K562 (cell line): Measurements from ENCODE around the gene CACNA1C. TPM values are rescaled to one million over a fixed set of nuclear protein-coding genes. Genes with fewer than 3 reads are reported as not detected.

Source experiments
- ATAC-seq: fragments of 200-7000 bp; cut with Tn5 transposase; 3 replicates; pipeline ENCODE4 v1.9.1; 2020; ENCODE audit warnings: moderate library complexity
- BruUV-seq: library from RNA; stranded (reverse); fragments of 400-500 nt; replicated peaks from 2 replicates; lab custom pipeline; 2021; lab: Mats Ljungman, UMichigan
- CTCF ChIA-PET: fragments of 300-600 bp; formaldehyde crosslinking; extraction: SDS; loops from one replicate; lab custom pipeline; 2021; ENCODE audit warnings: low intra/inter-chr PET ratio; lab: Yijun Ruan, JAX
- POLR2A ChIA-PET: fragments of 300-600, 350-650 bp; sonication (Branson Sonifier 250); formaldehyde crosslinking; extraction: SDS; loops from one replicate; lab custom pipeline; 2021; ENCODE audit warnings: antibody characterized with exemption, inconsistent platforms; lab: Yijun Ruan, JAX
- DNase-seq, 4 experiments: peaks; one replicate each; pipeline versions ENCODE4 v3.0.0 to v3.0.0-alpha.2; 2011 to 2018; ENCODE audit warnings: low spot score in 3 of 4, mixed read lengths in 3 of 4; ENCODE audit errors: extremely low read depth in 1 of 4
- FAIRE-seq: peaks from 2 replicates; lab custom pipeline; 2011; peaks lifted over from hg19 to GRCh38; lab: Jason Lieb, UNC
- H2AFZ ChIP-seq: 2 replicates; pipeline ENCODE4 v1.6.0; 2011; ENCODE audit warnings: low read depth, low read length, control low read depth, inconsistent platforms
- H3K27ac ChIP-seq: fragments of 200-600 bp; 3 replicates; pipeline ENCODE4 v1.8.0; 2011; ENCODE audit warnings: low read depth, mild to moderate bottlenecking, control low read depth, inconsistent platforms, low read length, moderate library complexity, mixed read lengths; ENCODE audit errors: extremely low read depth
- H3K27me3 ChIP-seq, 2 experiments: fragments of 300-600 bp in 1 of 2; 2 replicates in 1 of 2; 3 replicates in 1 of 2; pipeline versions ENCODE4 v1.6.0 to v1.8.0; 2011; ENCODE audit warnings: inconsistent platforms in 2 of 2, low read length in 2 of 2, mild to moderate bottlenecking in 1 of 2, mixed read lengths in 1 of 2, moderate library complexity in 1 of 2; ENCODE audit not compliant: control insufficient read depth in 2 of 2, insufficient read depth in 2 of 2
- H3K36me3 ChIP-seq: fragments of 300-600 bp; 3 replicates; pipeline ENCODE4 v1.8.0; 2011; ENCODE audit warnings: mild to moderate bottlenecking, low read length, inconsistent platforms; ENCODE audit not compliant: control insufficient read depth, insufficient read depth
- H3K4me1 ChIP-seq, 2 experiments: fragments of 200-600 bp in 1 of 2; replicated peaks in 1 of 2; 2 replicates in 1 of 2; 3 replicates in 1 of 2; pipeline versions ENCODE4 v1.5.1 to v1.8.0; 2011; ENCODE audit warnings: inconsistent platforms in 2 of 2, low read length in 2 of 2, mild to moderate bottlenecking in 1 of 2, mixed read lengths in 1 of 2, moderate library complexity in 1 of 2; ENCODE audit not compliant: control insufficient read depth in 2 of 2, insufficient read depth in 2 of 2
- H3K4me2 ChIP-seq: 2 replicates; pipeline ENCODE4 v1.6.1; 2011; ENCODE audit warnings: low read length, control low read depth, inconsistent platforms, mixed read lengths; ENCODE audit not compliant: insufficient read depth
- H3K4me3 ChIP-seq: fragments of 200-600 bp; sonication (generic), shearing (Covaris generic); 2 replicates; pipeline ENCODE4 v1.5.1; 2016; ENCODE audit warnings: control low read depth, inconsistent platforms
- H3K79me2 ChIP-seq: fragments of 200-600 bp; 3 replicates; pipeline ENCODE4 v1.8.0; 2011; ENCODE audit warnings: low read length, inconsistent platforms; ENCODE audit not compliant: control insufficient read depth, insufficient read depth
- H3K9ac ChIP-seq, 2 experiments: 2 replicates each; pipeline versions ENCODE4 v1.6.0 to v1.6.1; 2011; ENCODE audit warnings: low read depth in 2 of 2, low read length in 2 of 2, control low read depth in 1 of 2, inconsistent platforms in 1 of 2, mild to moderate bottlenecking in 1 of 2, mixed read lengths in 1 of 2; ENCODE audit not compliant: insufficient read depth in 1 of 2
- H3K9me1 ChIP-seq: one replicate; pipeline ENCODE4 v1.6.0; 2011; ENCODE audit warnings: inconsistent platforms, mild to moderate bottlenecking, low read length, moderate library complexity; ENCODE audit not compliant: control insufficient read depth, insufficient read depth
- H3K9me3 ChIP-seq: replicated peaks from 2 replicates; pipeline ENCODE4 v1.5.1; 2011; ENCODE audit warnings: low read depth, low read length, inconsistent platforms; ENCODE audit not compliant: control insufficient read depth, insufficient read depth
- H4K20me1 ChIP-seq: replicated peaks from 2 replicates; pipeline ENCODE4 v1.6.1; 2011; ENCODE audit warnings: low read length, inconsistent platforms, mixed read lengths; ENCODE audit not compliant: control insufficient read depth, insufficient read depth
- BRF1 ChIP-seq: IDR thresholded peaks from 3 replicates; pipeline ENCODE4 v1.6.1; 2011; ENCODE audit warnings: borderline replicate concordance, mild to moderate bottlenecking; ENCODE audit not compliant: insufficient read length; ENCODE audit errors: extremely low read depth
- CCAR2 ChIP-seq: fragments of 200-400 bp; formaldehyde crosslinking; IDR thresholded peaks from 2 replicates; pipeline ENCODE4 v1.6.1; 2017; ENCODE audit warnings: mild to moderate bottlenecking, low read depth, low read length
- CREB3L1 ChIP-seq: fragments of 450-650 bp; IDR thresholded peaks from 2 replicates; pipeline ENCODE4 v1.6.1; 2014; ENCODE audit warnings: low read depth, mild to moderate bottlenecking, moderate library complexity, borderline replicate concordance
- DDX20 ChIP-seq: fragments of 450-650 bp; IDR thresholded peaks from 2 replicates; pipeline ENCODE4 v1.6.1; 2016; ENCODE audit warnings: missing genetic modification characterization, low read depth, mild to moderate bottlenecking, missing compliant biosample characterization, moderate library complexity
- EWSR1 ChIP-seq: fragments of 450-650 bp; IDR thresholded peaks from 2 replicates; pipeline ENCODE4 v1.6.1; 2018; ENCODE audit warnings: borderline replicate concordance, mild to moderate bottlenecking, low read depth, moderate library complexity; ENCODE audit not compliant: partially characterized antibody
- GABPB2 ChIP-seq: fragments of 250-450 bp; sonication (Bioruptor Pico); conservative IDR thresholded peaks from 2 replicates; pipeline ENCODE4 v1.5.1; 2021; ENCODE audit warnings: mild to moderate bottlenecking
- NELFE ChIP-seq: IDR thresholded peaks from 2 replicates; pipeline ENCODE4 v1.6.1; 2011; ENCODE audit warnings: mild to moderate bottlenecking; ENCODE audit not compliant: insufficient read depth, insufficient read length
- NR2F6 ChIP-seq: fragments of 450-650 bp; formaldehyde crosslinking; IDR thresholded peaks from 2 replicates; pipeline ENCODE4 v1.4.0; 2020; ENCODE audit warnings: mild to moderate bottlenecking
- NRF1 ChIP-seq, 2 experiments: fragments of 450-650 bp; IDR thresholded peaks in 1 of 2; conservative IDR thresholded peaks in 1 of 2; 2 replicates each; pipeline ENCODE4 v1.6.1; 2014; ENCODE audit warnings: mild to moderate bottlenecking in 2 of 2
- POLR2AphosphoS5 ChIP-seq: IDR thresholded peaks from 2 replicates; pipeline ENCODE4 v1.6.1; 2011; ENCODE audit warnings: mild to moderate bottlenecking, low read depth, low read length, moderate library complexity; ENCODE audit not compliant: control insufficient read depth, insufficient read depth
- SP2 ChIP-seq: IDR thresholded peaks from 2 replicates; pipeline ENCODE4 v1.6.1; 2011; ENCODE audit warnings: mild to moderate bottlenecking, low read depth, low read length, moderate library complexity; ENCODE audit not compliant: poor library complexity, severe bottlenecking; ENCODE audit errors: extremely low read depth
- THRB ChIP-seq: fragments of 450-650 bp; formaldehyde crosslinking; conservative IDR thresholded peaks from 2 replicates; pipeline ENCODE4 v1.4.0; 2022; ENCODE audit warnings: mild to moderate bottlenecking, missing genetic modification characterization
- ZBTB12 ChIP-seq: fragments of 250-450 bp; sonication (Bioruptor Pico); IDR thresholded peaks from 2 replicates; pipeline ENCODE4 v1.4.0; 2020
- ZBTB9 ChIP-seq: fragments of 450-650 bp; formaldehyde crosslinking; IDR thresholded peaks from 2 replicates; pipeline ENCODE4 v1.4.0; 2020; ENCODE audit warnings: mild to moderate bottlenecking, moderate library complexity
- ZFP1 ChIP-seq: fragments of 450-650 bp; formaldehyde crosslinking; IDR thresholded peaks from 2 replicates; pipeline ENCODE4 v1.4.0; 2020; ENCODE audit warnings: mild to moderate bottlenecking, mixed read lengths
- ZNF316 ChIP-seq: fragments of 450-650 bp; IDR thresholded peaks from 2 replicates; pipeline ENCODE4 v1.6.1; 2016
- ZNF586 ChIP-seq: fragments of 450-650 bp; formaldehyde crosslinking; conservative IDR thresholded peaks from 2 replicates; pipeline ENCODE4 v1.4.0; 2020; ENCODE audit warnings: mild to moderate bottlenecking, moderate library complexity
- ZNF79 ChIP-seq: fragments of 250-450 bp; sonication (Bioruptor Pico); IDR thresholded peaks from 2 replicates; pipeline ENCODE4 v1.4.0; 2020; ENCODE audit warnings: low read depth, mild to moderate bottlenecking, moderate library complexity
- WGBS: fragments of 100-300 bp; shearing (Covaris generic); methylation state at CpG from one replicate; pipeline ENCODE4 v1.1.6; 2016; ENCODE audit warnings: low coverage, mixed read lengths; ENCODE audit not compliant: insufficient coverage; ENCODE audit errors: missing lambda C conversion rate; 5-methylcytosine and 5-hydroxymethylcytosine counted together
- in situ Hi-C: fragments of 300-500 bp; cut with MboI; formaldehyde crosslinking; loops from 4 replicates; pipeline ENCODE4 v1.15.0; 2018; ENCODE audit warnings: inconsistent platforms, mixed read lengths
- intact Hi-C: fragments of 100-400 bp; cut with micrococcal nuclease; formaldehyde crosslinking; loops from 2 replicates; pipeline ENCODE4 v1.14.2; 2022
- polyA plus RNA-seq, 8 experiments: library from polyadenylated mRNA; depleted of rRNA in 4 of 8; stranded (reverse) in 5 of 8; unstranded in 3 of 8; fragments of >200 nt; fragmentation: Nextera tagmentation in 2 of 8; fragmentation: Illumina TruSeq in 1 of 8; extraction: Ambion mirVana in 2 of 8; extraction: Trizol in 1 of 8; gene quantifications; 2 replicates each; pipeline versions ENCODE4 v1.2.1 to v1.2.3, GENCODE V29; 2011 to 2014; ENCODE audit warnings: inconsistent platforms in 1 of 8, missing spikeins in 1 of 8
- total RNA-seq, 7 experiments: library from RNA; depleted of rRNA in 6 of 7; stranded (reverse); fragments of >200 nt in 6 of 7; fragmentation: Illumina TruSeq in 2 of 7; extraction: Trizol in 2 of 7; gene quantifications; 2 replicates each; pipeline versions ENCODE4 v1.2.1 to v1.2.3, GENCODE V29; 2011 to 2021; ENCODE audit warnings: low replicate concordance in 1 of 7

CACNA1C gene
- total and polyA plus RNA-seq, 9 of the 15 experiments (the other 6 are each of a cell fraction or from before 2014, with no cell fraction given): not detected

- no peak for DNase-seq
- no TSS peak for BruUV-seq
Observed at GRCh38 chr12:2686280-2686646, 633.5 kb downstream of the CACNA1C start.

More at GRCh38 chr12:2686280-2686646, 633.5 kb downstream of the CACNA1C start:
- H3K27ac ChIP-seq: no peak overlapping the region
- H3K9me3 ChIP-seq: no peaks in the 10 kb centered on the region
- FAIRE-seq (no peak), ATAC-seq (no peak)
- H3K79me2 ChIP-seq: no peaks in the 10 kb centered on the region
- TF ChIP-seq ZBTB12 (CRISPR knock-in tag) (no peak), EWSR1 (no peak), ZNF316 (no peak), ZFP1 (CRISPR knock-in tag) (no peak), ZNF586 (no peak), CREB3L1 (no peak), ZBTB9 (no peak), POLR2AphosphoS5 (no peak), GABPB2 (CRISPR knock-in tag) (no peak), CCAR2 (no peak), BRF1 (no peak), NRF1 (conservative IDR thresholded peaks at IDR 0.05 in 1 of 2, IDR thresholded peaks at IDR 0.05 in 1 of 2) (no peak), DDX20 (no peak), THRB (no peak), NR2F6 (no peak), NELFE (no peak), SP2 (no peak), ZNF79 (no peak)
- CTCF ChIA-PET: no interaction called here
- no peak overlapping the region for H3K4me3 ChIP-seq
- H3K9ac ChIP-seq: no peak overlapping the region
- H4K20me1 ChIP-seq: no peaks in the 10 kb centered on the region
- intact Hi-C loops (no loop called here), in situ Hi-C loops (no loop called here)
- no peak overlapping the region for H2AFZ ChIP-seq
- WGBS: 17% methylated on average over 1 of the region's 5 CpGs
- no peak overlapping the region for H3K4me2 ChIP-seq
- POLR2A ChIA-PET: no interaction called here
- H3K4me1 ChIP-seq: peaks cover 0 to 5% of the 10 kb centered on the region in 2 experiments; a peak in 1 of 5 replicates
- H3K27me3 ChIP-seq: peaks cover 3 to 6% of the 10 kb centered on the region in 2 experiments; a peak in 3 of 5 replicates
- no peaks in the 10 kb centered on the region for H3K9me1 ChIP-seq
- no peaks in the 10 kb centered on the region for H3K36me3 ChIP-seq
